Measurements from ENCODE around the gene RNF167. TPM values are rescaled to one million over a fixed set of nuclear protein-coding genes. Genes with fewer than 3 reads are reported as not detected.

Gene RNF167
- total and polyA plus RNA-seq, 2 of the 8 experiments (the other 6 are each of a cell fraction or from before 2014, with no cell fraction given): 140 to 281 TPM

DNA sequence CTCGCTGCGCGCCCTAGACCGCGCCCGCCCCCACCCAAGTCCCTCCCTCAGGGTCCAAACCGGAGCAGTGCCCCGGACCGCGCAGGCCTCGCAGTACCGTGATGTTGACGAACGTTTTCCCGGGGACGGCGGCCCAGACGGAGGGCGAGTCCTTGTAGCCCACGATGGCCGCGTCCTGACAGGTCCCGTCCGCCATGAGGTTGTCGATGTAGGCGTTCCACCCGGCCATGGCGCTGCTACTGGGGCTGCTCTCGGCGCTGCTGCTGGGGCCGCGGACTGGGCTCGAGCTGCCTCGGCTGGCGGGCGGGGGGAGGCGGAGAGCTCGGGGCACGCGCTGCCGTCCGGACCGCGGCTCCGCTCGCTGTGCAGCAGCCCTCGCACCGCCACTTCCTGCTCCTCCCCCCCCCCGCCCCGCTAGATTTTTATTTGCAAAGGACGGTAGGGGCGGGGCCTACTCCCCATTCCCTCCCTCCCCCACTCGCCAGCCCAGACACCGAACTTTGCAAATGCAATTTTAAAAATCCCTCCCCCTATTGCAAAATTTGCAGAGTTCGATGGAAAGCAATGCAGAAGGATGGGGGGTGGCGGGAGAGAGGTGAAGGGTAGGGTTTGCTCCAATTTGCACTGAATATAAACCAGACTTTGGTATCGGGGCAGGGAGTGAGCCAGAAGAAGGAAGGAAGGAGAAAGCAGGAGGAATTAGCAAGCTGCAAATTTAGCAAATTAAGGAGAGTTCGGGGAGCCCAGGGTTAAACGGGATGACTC, 8.3 kb downstream of the RNF167 start, which contains the start of gene PFN1:
PFN1 (minus strand) TSS at position 365 of the 765 bp plus-strand sequence; CDS start at position 229, 136 bp downstream.
- H2BK120ac ChIP-seq (replicated peaks; ENCODE audit: low read depth, low read length): peak within 1 kb of the TSS; percentile 51
- H4K20me1 ChIP-seq (replicated peaks in 1 of 2; ENCODE audit: control insufficient read depth in 1 of 2, insufficient read depth in 2 of 2, low read length in 2 of 2): peaks cover 16 to 19% of the 10 kb centered on the region in 2 experiments
- peak within 1 kb of the TSS; percentile 87 to 99 (median 96) for H3K4me3 ChIP-seq (ENCODE audit: extremely low read depth in 1 of 4, insufficient read depth in 2 of 4, low read depth in 3 of 4, low read length in 4 of 4)
- peaks cover 4 to 17% (median 10%) of the 10 kb centered on the region in 4 experiments for H3K4me1 ChIP-seq (replicated peaks in 1 of 4; ENCODE audit: control insufficient read depth in 3 of 4, insufficient read depth in 4 of 4, low read length in 3 of 4)
- WGBS, 2 experiments (ENCODE audit: extremely low coverage in 1 of 2, insufficient coverage in 1 of 2, insufficient read length in 1 of 2, insufficient replicate concordance in 2 of 2, low coverage in 1 of 2, low lambda C conversion rate in 2 of 2, missing lambda C conversion rate in 1 of 2): 0% methylated on average over 21 of the region's 59 CpGs; no CpG with 5 or more reads in 1 of the 2 experiments
- H2BK15ac ChIP-seq (ENCODE audit: low read length): peak within 1 kb of the TSS; percentile 81; the same call in 1 of the 2 replicates
- 0 out of 2 replicates have a peak, but pooled peaks cover 2% of the 10 kb centered on the region for H3K79me1 ChIP-seq (ENCODE audit: low read depth, low read length)
- ChIA-PET CTCF (ENCODE audit: partially characterized antibody) (interaction anchor here (0.7 to 2.1 kb wide), 3 partner anchors 8 to 19 kb away, joined by 3 to 5 read pairs (median 3); partner anchors contain the start of genes RNF167 and SLC25A11), POLR2A (ENCODE audit: partially characterized antibody) (interaction anchor here (0.6 to 32.4 kb wide), 21 partner anchors 1 to 338 kb away, joined by 3 to 987 read pairs (median 7); partner anchors contain the start of genes C17orf107, CAMTA2, ENO3 and GP1BA)
- H3K18ac ChIP-seq (ENCODE audit: extremely low read depth, low read length): peak within 1 kb of the TSS; percentile 99
- H2AK5ac ChIP-seq (ENCODE audit: low read depth, low read length): peak within 1 kb of the TSS; percentile 53; the same call in 1 of the 2 replicates
- H3K23ac ChIP-seq (ENCODE audit: insufficient read length): no peak within 1 kb of the TSS
- H3K23me2 ChIP-seq (ENCODE audit: low read depth, low read length): peaks cover 18% of the 10 kb centered on the region
- H3K4me2 ChIP-seq (ENCODE audit: insufficient read depth in 1 of 2, low read depth in 2 of 2, low read length in 2 of 2): peak within 1 kb of the TSS; percentile 87 to 95
- H2BK5ac ChIP-seq (ENCODE audit: low read depth, low read length): peak within 1 kb of the TSS; percentile 98
- no peak within 1 kb of the TSS for H3K14ac ChIP-seq (ENCODE audit: insufficient read length)
- FAIRE-seq: no peak
- H2BK20ac ChIP-seq (ENCODE audit: low read length): 0 out of 2 replicates have a peak within 1 kb of the TSS, but pooled peaks have one; percentile 48
- peak in 1 of 2 experiments; percentile 74 for DNase-seq (ENCODE audit: low read depth in 1 of 2, low spot score in 2 of 2)
- H3K36me3 ChIP-seq (ENCODE audit: control insufficient read depth in 2 of 4, insufficient read depth in 4 of 4, low read length in 3 of 4): peaks cover 2 to 30% (median 22%) of the 10 kb centered on the region in 4 experiments
- peak within 1 kb of the TSS; percentile 94 for H3K27ac ChIP-seq (ENCODE audit: low read depth, low read length)
- H4K5ac ChIP-seq (ENCODE audit: insufficient read length, low read depth, low read length): peak within 1 kb of the TSS; percentile 97
- H2BK12ac ChIP-seq (ENCODE audit: low read depth, low read length): peak within 1 kb of the TSS; percentile 87; the same call in 1 of the 2 replicates
- H4K8ac ChIP-seq (ENCODE audit: extremely low read depth, insufficient read depth, low read length): peak within 1 kb of the TSS; percentile 96
- no peaks in the 10 kb centered on the region for H3K27me3 ChIP-seq (replicated peaks in 1 of 4; ENCODE audit: control insufficient read depth in 3 of 4, extremely low read depth in 1 of 4, insufficient read depth in 3 of 4, low read length in 3 of 4)
- H3K9ac ChIP-seq (replicated peaks in 1 of 4; ENCODE audit: extremely low read depth in 1 of 4, low read depth in 3 of 4, low read length in 3 of 4): peak within 1 kb of the TSS; percentile 91 to 99 (median 95)
- H3K56ac ChIP-seq (replicated peaks; ENCODE audit: insufficient read length, low read depth, low read length): peak within 1 kb of the TSS; percentile 98
- peak within 1 kb of the TSS; percentile 96 for H3K4ac ChIP-seq (replicated peaks; ENCODE audit: insufficient read length, low read depth, low read length)
- peak within 1 kb of the TSS; percentile 99 for H4K91ac ChIP-seq (replicated peaks; ENCODE audit: insufficient read length, low read length)
- H2AFZ ChIP-seq (ENCODE audit: low read length): no peak within 1 kb of the TSS
- peaks cover 8 to 39% of the 10 kb centered on the region in 2 experiments for H3K79me2 ChIP-seq (ENCODE audit: control insufficient read depth in 1 of 2, insufficient read depth in 2 of 2, low read length in 2 of 2)
- no peaks in the 10 kb centered on the region for H3K9me3 ChIP-seq (ENCODE audit: insufficient read depth in 2 of 2, low read depth in 1 of 2, low read length in 1 of 2)
- no peak for TF ChIP-seq RFX5 (IDR thresholded peaks at IDR 0.05; ENCODE audit: borderline replicate concordance, low read depth, low read length)
- peak; percentile 56 to 83; a peak in 2 of 4 replicates for TF ChIP-seq SIN3A (conservative IDR thresholded peaks at IDR 0.05 in 1 of 2, IDR thresholded peaks at IDR 0.05 in 1 of 2; ENCODE audit: low read depth in 1 of 2, low read length in 2 of 2)
- TF ChIP-seq EP300 (IDR thresholded peaks at IDR 0.05; ENCODE audit: borderline replicate concordance in 1 of 2, low read depth in 2 of 2, low read length in 2 of 2): no peak
- TF ChIP-seq CTBP2 (IDR thresholded peaks at IDR 0.05; ENCODE audit: borderline replicate concordance, insufficient read depth, insufficient read length, low read length): no peak
- no peak for TF ChIP-seq ZNF274 (IDR thresholded peaks at IDR 0.05; ENCODE audit: borderline replicate concordance, extremely low read depth, low read length)
- TF ChIP-seq CEBPB (IDR thresholded peaks at IDR 0.05; ENCODE audit: low read depth, low read length): peak; percentile 67
- no peak for TF ChIP-seq POU5F1 (IDR thresholded peaks at IDR 0.05; ENCODE audit: low read depth, low read length)
- TF ChIP-seq BACH1 (IDR thresholded peaks at IDR 0.05; ENCODE audit: low read length): no peak
- TF ChIP-seq JUND (IDR thresholded peaks at IDR 0.05; ENCODE audit: low read length): no peak
- peak; percentile 67 to 68 for TF ChIP-seq POLR2A (IDR thresholded peaks at IDR 0.05; ENCODE audit: control extremely low read depth in 1 of 2, low read depth in 2 of 2, low read length in 2 of 2)
- TF ChIP-seq TAF7 (optimal IDR thresholded peaks at IDR 0.05; ENCODE audit: borderline replicate concordance, low read depth, low read length): peak; percentile 80
